ENCODE results near the gene MRTFB. TPM values are rescaled to one million over a fixed set of nuclear protein-coding genes. Genes with fewer than 3 reads are reported as not detected.

MRTFB gene
- total and polyA plus RNA-seq, 2 donors (not counting 3 experiments of a cell fraction or from before 2014, with no cell fraction given), result 19.6 to 49.5 TPM

DNA sequence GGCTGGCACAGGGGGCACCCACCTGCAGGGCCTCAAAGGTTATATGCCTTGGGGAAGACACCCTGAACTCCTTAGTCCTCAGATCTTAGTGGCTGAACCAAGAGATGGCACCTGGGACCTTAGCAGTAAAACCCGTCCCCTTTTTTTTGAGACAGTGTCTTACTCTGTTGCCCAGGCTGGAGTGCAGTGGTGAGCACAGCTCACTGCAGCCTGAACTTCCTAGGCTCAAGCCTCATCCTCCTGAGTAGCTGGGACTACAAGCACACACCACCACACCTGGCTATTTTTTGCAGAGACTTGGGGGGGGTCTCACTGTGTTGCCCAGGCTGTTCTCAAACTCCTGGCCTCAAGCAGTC is 237.2 kb downstream of the MRTFB start:
- no peak overlapping the region for H3K9ac ChIP-seq (replicated peaks; ENCODE audit: extremely low read depth, insufficient read depth, low read length)
- no peaks in the 10 kb centered on the region for H3K9me1 ChIP-seq (replicated peaks; ENCODE audit: control insufficient read depth, extremely low read depth, insufficient read depth, low read length)
- no TSS peak for BruUV-seq (replicated peaks)
- no peak overlapping the region for H3K27ac ChIP-seq (ENCODE audit: insufficient read depth, low read depth, low read length)
- H3K36me3 ChIP-seq (ENCODE audit: control insufficient read depth in 2 of 2, extremely low read depth in 1 of 2, insufficient read depth in 2 of 2, low read length in 2 of 2), result no peaks in the 10 kb centered on the region
- ChIA-PET POLR2A (no interaction called here), CTCF (no interaction called here)
- dilution Hi-C loops (cut with MboI; ENCODE audit: extremely low pct_ligation_motif_present, low sequenced_read_pairs), result no loop called here
- FAIRE-seq (no peak), DNase-seq (ENCODE audit: low read depth, low spot score) (no peak)
- H3K9me3 ChIP-seq (replicated peaks; ENCODE audit: control insufficient read depth, insufficient read depth, low read length), result no peaks in the 10 kb centered on the region
- no peaks in the 10 kb centered on the region for H3K27me3 ChIP-seq (ENCODE audit: control insufficient read depth in 2 of 2, insufficient read depth in 2 of 2, low read length in 2 of 2)
- no peak overlapping the region for H3K4me2 ChIP-seq (ENCODE audit: insufficient read depth, low read length)
- peaks cover 14% of the 10 kb centered on the region for H3K79me2 ChIP-seq (ENCODE audit: control insufficient read depth, insufficient read depth, low read length)
- H4K20me1 ChIP-seq (replicated peaks; ENCODE audit: control insufficient read depth, extremely low read depth, insufficient read depth, low read length), result no peaks in the 10 kb centered on the region
- TF ChIP-seq JUN (IDR thresholded peaks at IDR 0.05; ENCODE audit: borderline replicate concordance, insufficient read depth, insufficient read length, low read depth) (no peak), EZH2 (IDR thresholded peaks at IDR 0.05; ENCODE audit: borderline replicate concordance, low read depth, low read length, severe bottlenecking) (no peak), POLR2AphosphoS5 (IDR thresholded peaks at IDR 0.05; ENCODE audit: insufficient read depth, low read depth, low read length) (no peak), GATA2 (IDR thresholded peaks at IDR 0.05; ENCODE audit: insufficient read depth, insufficient read length, low read depth, low read length) (no peak), MYC (IDR thresholded peaks at IDR 0.05; ENCODE audit: low read depth, low read length) (no peak), FOS (IDR thresholded peaks at IDR 0.05; ENCODE audit: borderline replicate concordance, insufficient read depth, low read length) (no peak), POLR2A (IDR thresholded peaks at IDR 0.05; ENCODE audit: low read depth, low read length) (no peak)
- TF ChIP-seq, protein P1, sequence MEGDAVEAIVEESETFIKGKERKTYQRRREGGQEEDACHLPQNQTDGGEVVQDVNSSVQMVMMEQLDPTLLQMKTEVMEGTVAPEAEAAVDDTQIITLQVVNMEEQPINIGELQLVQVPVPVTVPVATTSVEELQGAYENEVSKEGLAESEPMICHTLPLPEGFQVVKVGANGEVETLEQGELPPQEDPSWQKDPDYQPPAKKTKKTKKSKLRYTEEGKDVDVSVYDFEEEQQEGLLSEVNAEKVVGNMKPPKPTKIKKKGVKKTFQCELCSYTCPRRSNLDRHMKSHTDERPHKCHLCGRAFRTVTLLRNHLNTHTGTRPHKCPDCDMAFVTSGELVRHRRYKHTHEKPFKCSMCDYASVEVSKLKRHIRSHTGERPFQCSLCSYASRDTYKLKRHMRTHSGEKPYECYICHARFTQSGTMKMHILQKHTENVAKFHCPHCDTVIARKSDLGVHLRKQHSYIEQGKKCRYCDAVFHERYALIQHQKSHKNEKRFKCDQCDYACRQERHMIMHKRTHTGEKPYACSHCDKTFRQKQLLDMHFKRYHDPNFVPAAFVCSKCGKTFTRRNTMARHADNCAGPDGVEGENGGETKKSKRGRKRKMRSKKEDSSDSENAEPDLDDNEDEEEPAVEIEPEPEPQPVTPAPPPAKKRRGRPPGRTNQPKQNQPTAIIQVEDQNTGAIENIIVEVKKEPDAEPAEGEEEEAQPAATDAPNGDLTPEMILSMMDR (IDR thresholded peaks at IDR 0.05; ENCODE audit: extremely low read depth in 1 of 2, insufficient read depth in 1 of 2, low read depth in 1 of 2, low read length in 2 of 2), result no peak
- TF ChIP-seq, protein P2, sequence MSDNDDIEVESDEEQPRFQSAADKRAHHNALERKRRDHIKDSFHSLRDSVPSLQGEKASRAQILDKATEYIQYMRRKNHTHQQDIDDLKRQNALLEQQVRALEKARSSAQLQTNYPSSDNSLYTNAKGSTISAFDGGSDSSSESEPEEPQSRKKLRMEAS (IDR thresholded peaks at IDR 0.05; ENCODE audit: insufficient read depth, insufficient read length), result no peak
- H2AFZ ChIP-seq (ENCODE audit: low read depth, low read length), result no peak overlapping the region
- peaks cover 3% of the 10 kb centered on the region for H3K4me1 ChIP-seq (ENCODE audit: control insufficient read depth, extremely low read depth, insufficient read depth, low read length)
- intact Hi-C loops (cut with micrococcal nuclease), result no loop called here
- H3K4me3 ChIP-seq (replicated peaks in 1 of 3; ENCODE audit: insufficient read depth in 1 of 3, low read depth in 1 of 3, low read length in 3 of 3), result no peak overlapping the region

All from endothelial cell of umbilical vein (primary cell).